GM19397 (cell line): ENCODE measurements around the gene LCORL.
"Not testable (repeated sequence)": the region's sequence is repeated elsewhere in the genome, so short reads cannot be mapped to it uniquely, and the experiment has no call there.

Experiments used
- ATAC-seq: cut with Tn5 transposase; IDR thresholded peaks from one replicate; pipeline ENCODE4 v1.9.1; 2021; ENCODE audit warnings: mild to moderate bottlenecking, moderate library complexity; ENCODE audit not compliant: unreplicated experiment

LCORL gene

DNA sequence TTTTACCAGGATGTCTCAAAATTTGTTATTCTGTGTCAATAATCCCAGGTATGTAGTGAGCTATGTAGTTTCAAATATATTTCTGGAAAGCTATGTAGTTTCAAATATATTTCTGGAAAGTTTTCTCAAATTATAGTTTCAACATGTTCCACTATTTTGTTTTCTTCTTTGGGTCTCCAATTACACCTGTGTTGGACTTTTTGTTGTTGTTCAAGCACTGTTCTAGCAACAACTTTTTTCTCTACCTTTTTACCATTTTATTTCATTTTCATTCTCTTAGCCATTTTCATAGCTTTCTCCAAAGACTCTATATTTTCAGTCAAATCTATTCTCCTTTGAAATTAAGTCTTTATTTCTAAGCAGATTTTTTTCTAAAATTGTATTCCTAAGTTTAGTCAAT is 88.4 kb downstream of the LCORL start:
- no peak for ATAC-seq

GRCh38 chr4:17932041-17932440 is 89.5 kb downstream of the LCORL start:
- no peak for ATAC-seq

- no peak for ATAC-seq
Observed at GRCh38 chr4:17930256-17930655, 91.3 kb downstream of the LCORL start.

DNA sequence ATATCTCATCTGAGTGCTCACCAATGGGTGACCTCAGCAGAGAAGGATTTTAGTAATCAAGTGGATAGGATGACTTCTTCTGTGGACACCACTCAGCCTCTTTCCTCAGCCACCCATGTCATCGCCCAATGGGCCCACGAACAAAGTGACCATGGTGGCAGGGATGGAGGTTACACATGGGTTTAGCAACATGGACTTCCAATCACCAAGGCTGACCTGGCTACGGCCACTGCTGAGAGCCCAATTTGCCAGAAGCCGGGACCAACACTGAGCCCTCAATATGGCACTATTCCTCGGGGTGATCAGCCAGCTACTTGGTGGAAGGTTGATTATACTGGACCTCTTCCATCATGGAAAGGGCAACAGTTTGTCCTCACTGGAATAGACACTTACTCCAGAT is 97.4 kb downstream of the LCORL start:
- ATAC-seq, result no peak

- ATAC-seq, result no peak
Observed at GRCh38 chr4:17921451-17921850, 100.1 kb downstream of the LCORL start.

- no peak for ATAC-seq
Observed at GRCh38 chr4:17920681-17921080, 100.9 kb downstream of the LCORL start.

- ATAC-seq, result no peak
Observed at GRCh38 chr4:17915439-17915838, 106.1 kb downstream of the LCORL start.

DNA sequence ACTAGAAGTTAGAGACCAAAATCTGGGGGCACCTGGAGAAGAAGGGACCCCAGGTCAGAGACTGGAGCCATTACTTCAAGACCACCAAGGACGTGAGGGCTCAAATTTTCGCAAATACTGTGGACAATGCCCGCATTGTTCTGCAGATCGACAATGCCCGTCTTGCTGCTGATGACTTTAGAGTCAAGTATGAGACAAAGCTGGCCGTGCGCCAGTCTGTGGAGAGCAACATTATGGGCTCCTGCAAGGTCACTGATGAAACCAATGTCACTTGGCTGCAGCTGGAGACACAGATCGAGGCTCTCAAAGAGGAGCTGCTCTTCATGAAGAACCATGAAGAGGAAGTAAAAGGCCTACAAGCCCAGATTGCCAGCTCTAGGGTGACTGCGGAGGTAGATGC is 109.5 kb downstream of the LCORL start:
- no peak for ATAC-seq

DNA sequence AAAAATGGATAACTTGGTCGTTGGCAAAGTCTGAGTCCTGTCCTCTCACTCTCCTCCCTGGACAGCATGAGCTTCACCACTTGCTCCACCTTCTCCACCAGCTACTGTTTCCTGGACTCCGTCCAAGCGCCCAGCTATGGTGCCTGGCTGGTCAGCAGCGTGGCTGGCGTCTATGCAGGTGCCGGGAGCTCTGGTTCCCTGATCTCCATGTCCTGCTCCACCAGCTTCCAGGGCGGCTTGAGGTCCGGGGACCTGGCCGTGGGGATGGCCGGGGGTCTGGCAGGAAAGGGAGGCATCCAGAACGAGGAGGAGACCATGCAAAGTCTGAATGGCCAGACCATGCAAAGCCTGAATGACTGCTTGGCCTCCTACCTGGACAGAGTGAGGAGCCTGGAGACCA is 109.9 kb downstream of the LCORL start:
- no peak for ATAC-seq

DNA sequence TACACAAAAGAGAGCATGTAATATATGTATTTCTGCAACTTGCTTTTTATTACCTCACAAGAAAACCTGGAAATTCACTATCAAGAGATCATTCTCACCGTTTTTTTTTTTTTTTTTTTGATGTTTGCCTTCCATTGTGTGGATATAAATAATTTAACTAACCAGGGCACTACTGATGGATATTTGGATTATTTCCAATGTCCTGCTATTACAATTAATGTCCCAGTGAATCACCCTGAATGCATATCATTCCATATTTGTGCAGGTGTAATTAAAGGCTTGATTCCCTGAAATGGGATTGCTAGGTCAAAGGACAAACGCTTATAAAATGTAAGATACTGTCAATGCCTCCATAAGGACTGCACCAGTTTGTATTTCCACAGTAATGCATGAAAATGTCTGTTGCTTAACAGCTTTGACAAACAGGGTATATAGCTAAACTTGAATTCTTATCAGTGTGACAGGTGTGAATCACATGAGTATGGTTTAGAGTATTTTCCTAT is 123.0 kb downstream of the LCORL start:
- ATAC-seq, result no peak

DNA sequence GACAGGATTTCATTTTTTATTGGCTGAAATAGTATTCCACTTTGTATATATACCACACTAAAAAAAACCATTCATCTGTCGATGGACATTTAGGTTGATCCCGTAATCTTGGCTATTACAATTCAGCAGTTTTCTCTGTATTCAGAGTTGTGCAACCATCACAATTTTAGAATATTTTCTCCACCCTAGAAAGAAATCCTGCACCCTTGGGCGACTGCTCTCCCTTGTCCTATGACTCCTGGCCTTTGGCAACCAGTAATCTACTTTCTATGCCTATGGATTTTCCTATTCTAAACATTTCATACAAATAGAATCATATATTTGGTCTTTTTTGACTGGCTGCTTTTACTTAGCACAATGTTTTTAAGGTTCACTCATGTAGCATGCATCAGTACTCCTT is 126.1 kb downstream of the LCORL start:
- ATAC-seq, result no peak

DNA sequence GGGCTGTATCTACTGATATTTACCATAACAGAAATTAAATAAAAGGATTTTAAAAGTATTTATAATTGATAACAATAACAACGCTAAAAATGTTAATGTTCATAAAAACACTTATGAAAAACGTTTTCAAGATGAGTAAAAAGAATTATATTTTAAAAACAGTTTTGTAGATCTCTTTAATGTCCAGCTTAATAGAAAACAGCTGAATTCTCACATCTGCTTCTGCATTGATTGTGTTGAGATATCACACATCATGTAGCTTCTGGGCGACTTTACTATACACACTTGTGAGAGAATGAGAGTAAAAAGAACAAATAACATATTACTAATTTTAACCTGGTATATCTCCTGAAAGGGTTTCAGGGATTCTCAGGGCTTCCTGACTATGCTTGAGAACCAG is 127.1 kb downstream of the LCORL start:
- ATAC-seq, result no peak

- ATAC-seq, result no peak
Observed at GRCh38 chr4:17889692-17890091, 131.9 kb downstream of the LCORL start.

GRCh38 chr4:17884511-17884910 is 137.0 kb downstream of the LCORL start:
- ATAC-seq, result no peak

GRCh38 chr4:17884063-17884462 is 137.5 kb downstream of the LCORL start:
- no peak for ATAC-seq

- ATAC-seq, result no peak
Observed at GRCh38 chr4:17877661-17878060, 143.9 kb downstream of the LCORL start.

- no peak for ATAC-seq
Observed at GRCh38 chr4:17876943-17877342, 144.6 kb downstream of the LCORL start.

- ATAC-seq, result peak; percentile 82
Observed at GRCh38 chr4:17875402-17876070, 146.0 kb downstream of the LCORL start.

GRCh38 chr4:17869327-17869726 is 152.2 kb downstream of the LCORL start:
- ATAC-seq, result no peak

GRCh38 chr4:17867276-17867675 is 154.3 kb downstream of the LCORL start:
- no peak for ATAC-seq

GRCh38 chr4:17866810-17867209 is 154.7 kb downstream of the LCORL start:
- ATAC-seq, result no peak

DNA sequence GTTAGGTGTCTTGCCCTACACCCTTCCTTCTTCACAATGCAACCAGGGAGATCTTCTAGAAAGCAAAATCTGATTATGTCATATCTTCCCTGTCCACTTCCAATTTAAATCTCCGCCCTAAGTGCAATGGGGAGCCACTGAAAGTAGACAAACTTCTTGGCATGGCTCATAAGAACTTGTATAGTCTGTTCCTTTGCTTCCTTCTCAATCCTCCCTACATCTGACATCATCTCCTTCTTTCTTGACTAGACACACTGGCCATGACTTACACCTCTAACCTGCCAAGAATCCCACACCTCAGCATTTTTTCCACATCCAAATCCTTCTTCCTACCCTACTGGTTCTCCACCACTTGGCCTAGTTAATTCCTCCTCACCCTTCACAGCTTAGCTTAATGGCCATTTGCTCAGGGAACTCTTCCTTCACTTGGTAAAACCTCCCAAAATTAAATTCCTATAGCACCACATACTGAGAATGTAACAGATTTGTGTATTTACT is 155.6 kb downstream of the LCORL start:
- no peak for ATAC-seq

DNA sequence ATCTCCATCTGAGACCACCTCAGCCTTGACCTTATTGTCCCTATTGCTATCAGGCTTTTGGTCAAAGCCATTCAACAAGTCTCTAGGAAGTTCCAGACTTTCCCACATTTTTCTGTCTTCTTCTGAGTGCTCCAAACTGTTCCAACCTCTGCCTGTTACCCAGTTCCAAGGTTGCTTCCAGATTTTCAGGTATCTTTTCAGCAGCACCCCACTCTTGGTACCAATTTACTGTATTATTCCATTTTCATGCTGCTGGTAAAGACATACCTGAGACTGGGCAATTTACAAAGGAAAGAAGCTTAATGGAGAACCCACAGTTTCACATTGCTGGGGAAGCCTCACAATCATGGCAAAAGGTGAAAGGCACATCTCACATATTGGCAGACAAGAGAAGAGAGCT is 159.6 kb downstream of the LCORL start:
- not testable (repeated sequence) for ATAC-seq
